Uterus (tissue), 2 donors: Measurements from ENCODE around the gene ZNF264.

Experiments
- POLR2A ChIP-seq, 2 donors: fragments of 450-650 bp; IDR thresholded peaks; one replicate each; pipeline ENCODE4 v1.6.1; 2016; ENCODE audit warnings: antibody characterized with exemption in 2 of 2, mild to moderate bottlenecking in 1 of 2, moderate library complexity in 1 of 2
- TF ChIP-seq, protein P1 (sequence below), 4 experiments: fragments of 200-600 bp in 2 of 4; fragments of 450-650 bp in 2 of 4; sonication (generic) in 2 of 4; IDR thresholded peaks; one replicate each; pipeline ENCODE4 v1.5.1; 2016 to 2019; ENCODE audit warnings: antibody characterized with exemption in 4 of 4, mild to moderate bottlenecking in 2 of 4, moderate library complexity in 1 of 4

DNA sequence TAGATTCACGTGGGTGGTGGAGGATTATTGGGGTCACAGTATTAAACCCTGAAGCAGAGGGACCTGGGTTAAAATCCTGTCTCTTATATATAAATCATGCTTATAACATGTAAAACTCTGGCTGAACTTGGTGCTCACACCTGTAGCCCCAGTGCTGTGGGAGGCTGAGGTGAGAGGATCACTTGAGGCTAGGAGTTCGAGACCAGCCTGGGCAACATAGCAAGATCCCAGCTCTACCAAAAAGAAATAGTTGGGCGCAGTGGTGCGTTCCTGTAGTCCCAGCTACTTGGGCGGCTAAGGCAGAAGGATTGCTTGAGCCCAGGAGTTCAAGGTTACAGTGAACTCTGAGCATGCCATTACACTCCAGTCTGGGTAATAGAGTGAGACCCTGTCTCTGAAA is 51.5 kb downstream of the ZNF264 start:
- TF ChIP-seq POLR2A (IDR thresholded peaks at IDR 0.05) = no peak
- TF ChIP-seq, protein P1, sequence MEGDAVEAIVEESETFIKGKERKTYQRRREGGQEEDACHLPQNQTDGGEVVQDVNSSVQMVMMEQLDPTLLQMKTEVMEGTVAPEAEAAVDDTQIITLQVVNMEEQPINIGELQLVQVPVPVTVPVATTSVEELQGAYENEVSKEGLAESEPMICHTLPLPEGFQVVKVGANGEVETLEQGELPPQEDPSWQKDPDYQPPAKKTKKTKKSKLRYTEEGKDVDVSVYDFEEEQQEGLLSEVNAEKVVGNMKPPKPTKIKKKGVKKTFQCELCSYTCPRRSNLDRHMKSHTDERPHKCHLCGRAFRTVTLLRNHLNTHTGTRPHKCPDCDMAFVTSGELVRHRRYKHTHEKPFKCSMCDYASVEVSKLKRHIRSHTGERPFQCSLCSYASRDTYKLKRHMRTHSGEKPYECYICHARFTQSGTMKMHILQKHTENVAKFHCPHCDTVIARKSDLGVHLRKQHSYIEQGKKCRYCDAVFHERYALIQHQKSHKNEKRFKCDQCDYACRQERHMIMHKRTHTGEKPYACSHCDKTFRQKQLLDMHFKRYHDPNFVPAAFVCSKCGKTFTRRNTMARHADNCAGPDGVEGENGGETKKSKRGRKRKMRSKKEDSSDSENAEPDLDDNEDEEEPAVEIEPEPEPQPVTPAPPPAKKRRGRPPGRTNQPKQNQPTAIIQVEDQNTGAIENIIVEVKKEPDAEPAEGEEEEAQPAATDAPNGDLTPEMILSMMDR (IDR thresholded peaks at IDR 0.05) = no peak
